Left lung (tissue), 10 donors: ENCODE data around the gene DST. TPM values are rescaled to one million over a fixed set of nuclear protein-coding genes. Genes with fewer than 3 reads are reported as not detected.

Experiments used
- ATAC-seq: fragments of 200-7000 bp; cut with Tn5 transposase; one replicate; pipeline ENCODE4 v1.9.1; 2020; ENCODE audit warnings: moderate library complexity
- DNase-seq, 4 donors: peaks; one replicate each; pipeline ENCODE4 v3.0.0-alpha.2; 2013 to 2020
- H3K27ac ChIP-seq, 2 donors: fragments of 200-600 bp; sonication (generic) in 1 of 2; one replicate each; pipeline versions ENCODE4 v1.5.0 to v1.8.0; 2020 to 2021
- H3K27me3 ChIP-seq, 2 donors: fragments of 200-600 bp; sonication (generic) in 1 of 2; one replicate each; pipeline versions ENCODE4 v1.5.0 to v1.8.0; 2020 to 2021
- H3K36me3 ChIP-seq, 2 donors: fragments of 200-600 bp; sonication (generic) in 1 of 2; one replicate each; pipeline versions ENCODE4 v1.5.0 to v1.8.0; 2020 to 2021
- H3K4me1 ChIP-seq, 2 donors: fragments of 200-600 bp; one replicate each; pipeline ENCODE4 v1.8.0; 2021
- H3K4me3 ChIP-seq, 2 donors: fragments of 200-600 bp; sonication (generic) in 1 of 2; one replicate each; pipeline versions ENCODE4 v1.5.0 to v1.8.0; 2020 to 2021; ENCODE audit warnings: mild to moderate bottlenecking in 1 of 2
- H3K9me3 ChIP-seq, 2 donors: fragments of 200-600 bp; sonication (generic) in 1 of 2; one replicate each; pipeline versions ENCODE4 v1.5.0 to v1.8.0; 2020 to 2021
- intact Hi-C, 2 donors: fragments of 100-400 bp; cut with DNase I; formaldehyde crosslinking; loops; one replicate each; pipeline versions ENCODE4 v1.11.2 to v1.14.2; 2022
- polyA plus RNA-seq, 6 donors: library from polyadenylated mRNA; unstranded; fragments of 120-200 nt; gene quantifications; one replicate each; pipeline ENCODE4 v1.2.1, GENCODE V29; 2013; ENCODE audit not compliant: insufficient read length in 6 of 6
- total RNA-seq, 2 donors: library from RNA; stranded (reverse); fragmentation: NEBNext Ultra II Directional; extraction: Animal tissue kit (Norgen Biotek cat#: 25700); gene quantifications; one replicate each; pipeline ENCODE4 v1.2.1, GENCODE V29; 2021
- TF ChIP-seq, protein P1 (sequence below), 2 donors: fragments of 200-600 bp; sonication (generic) in 1 of 2; IDR thresholded peaks; one replicate each; pipeline versions ENCODE4 v1.5.0 to v1.8.0; 2021; ENCODE audit warnings: antibody characterized with exemption in 2 of 2
- donor health status: DM: no; HTN: yes; CAD: no.
- donor health status: DM: no; HTN: no; CAD: no.

The DST gene
- total and polyA plus RNA-seq, 8 donors = 290 to 636 (median 504) TPM

DNA sequence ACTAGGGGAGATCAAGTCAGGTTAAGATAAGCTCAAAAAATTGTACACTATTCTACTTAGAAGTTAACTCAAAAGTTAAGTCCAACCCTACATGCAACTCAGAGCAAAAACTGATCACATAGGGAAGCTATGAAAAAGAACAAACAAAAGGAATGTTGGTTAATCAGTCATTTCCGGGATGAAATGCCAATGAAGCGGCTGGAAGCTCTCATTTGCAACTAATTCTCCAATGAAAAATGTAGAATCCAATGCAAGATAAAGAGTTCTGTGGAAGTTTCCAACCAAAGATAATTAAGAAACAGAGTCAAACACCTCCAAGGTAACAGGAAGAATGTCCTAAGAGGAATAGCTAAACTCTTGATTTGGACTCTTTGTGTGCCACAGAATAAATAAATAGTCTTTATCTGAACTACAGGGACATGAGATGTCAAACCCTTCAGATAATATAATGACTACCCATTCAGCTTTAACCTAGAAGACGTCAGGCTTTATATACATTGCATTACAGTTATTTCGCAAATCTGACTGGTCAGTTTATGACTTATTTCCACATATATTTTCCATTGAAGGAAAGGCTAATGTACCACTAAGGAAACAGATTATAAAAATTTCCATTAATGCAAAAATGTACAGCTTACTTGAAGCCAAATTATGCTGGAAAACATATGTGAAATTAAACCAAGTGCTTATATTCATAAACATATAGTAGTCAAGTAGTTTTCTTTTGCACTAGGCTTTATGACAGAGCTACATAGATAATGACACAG, 48.0 kb upstream of the DST start:
- DNase-seq = peak in 1 of 4 donors; percentile 62

DNA sequence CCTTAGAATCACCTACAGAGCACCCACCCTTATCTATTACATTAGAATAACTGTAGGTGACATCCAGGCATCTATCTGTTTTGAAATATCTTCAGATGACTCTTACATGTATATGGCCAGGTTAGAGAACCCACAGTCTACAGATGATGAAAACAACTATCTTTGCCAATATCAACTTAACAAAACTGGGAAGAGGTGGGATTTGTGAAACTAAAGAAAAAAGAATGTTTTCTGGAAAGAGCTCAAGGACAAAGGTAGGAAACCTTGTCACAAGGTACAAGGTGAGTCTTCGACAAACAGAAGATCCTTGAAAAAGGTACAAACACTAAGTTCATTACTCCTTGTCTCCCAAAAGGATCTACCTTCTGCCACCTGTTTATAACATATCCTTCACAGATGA, 47.0 kb upstream of the DST start:
- intact Hi-C loops = loop anchor here in 1 of 2 donors (10.0 kb wide), 1 partner anchor 45 kb away; the partner anchor contains the start of gene DST
- H3K9me3 ChIP-seq = no peaks in the 10 kb centered on the region
- H3K4me1 ChIP-seq = no peaks in the 10 kb centered on the region
- no peak overlapping the region for H3K4me3 ChIP-seq
- H3K36me3 ChIP-seq = no peaks in the 10 kb centered on the region
- no peak for DNase-seq
- TF ChIP-seq, protein P1, sequence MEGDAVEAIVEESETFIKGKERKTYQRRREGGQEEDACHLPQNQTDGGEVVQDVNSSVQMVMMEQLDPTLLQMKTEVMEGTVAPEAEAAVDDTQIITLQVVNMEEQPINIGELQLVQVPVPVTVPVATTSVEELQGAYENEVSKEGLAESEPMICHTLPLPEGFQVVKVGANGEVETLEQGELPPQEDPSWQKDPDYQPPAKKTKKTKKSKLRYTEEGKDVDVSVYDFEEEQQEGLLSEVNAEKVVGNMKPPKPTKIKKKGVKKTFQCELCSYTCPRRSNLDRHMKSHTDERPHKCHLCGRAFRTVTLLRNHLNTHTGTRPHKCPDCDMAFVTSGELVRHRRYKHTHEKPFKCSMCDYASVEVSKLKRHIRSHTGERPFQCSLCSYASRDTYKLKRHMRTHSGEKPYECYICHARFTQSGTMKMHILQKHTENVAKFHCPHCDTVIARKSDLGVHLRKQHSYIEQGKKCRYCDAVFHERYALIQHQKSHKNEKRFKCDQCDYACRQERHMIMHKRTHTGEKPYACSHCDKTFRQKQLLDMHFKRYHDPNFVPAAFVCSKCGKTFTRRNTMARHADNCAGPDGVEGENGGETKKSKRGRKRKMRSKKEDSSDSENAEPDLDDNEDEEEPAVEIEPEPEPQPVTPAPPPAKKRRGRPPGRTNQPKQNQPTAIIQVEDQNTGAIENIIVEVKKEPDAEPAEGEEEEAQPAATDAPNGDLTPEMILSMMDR (IDR thresholded peaks at IDR 0.05) = no peak
- peak overlapping the region in 1 of 2 donors; percentile 45 for H3K27ac ChIP-seq
- no peaks in the 10 kb centered on the region for H3K27me3 ChIP-seq
- no peak for ATAC-seq

More for the DNA sequence above, 48.0 kb upstream of the DST start:
- no peak for ATAC-seq
- no peaks in the 10 kb centered on the region for H3K9me3 ChIP-seq
- intact Hi-C loops = loop anchor here in 1 of 2 donors (10.0 kb wide), 1 partner anchor 46 kb away; the partner anchor contains the start of gene DST
- peak overlapping the region; percentile 64 to 87 for H3K27ac ChIP-seq
- H3K36me3 ChIP-seq = no peaks in the 10 kb centered on the region
- H3K27me3 ChIP-seq = no peaks in the 10 kb centered on the region
- peak overlapping the region; percentile 3 to 27 for H3K4me3 ChIP-seq
- TF ChIP-seq, protein P1 (IDR thresholded peaks at IDR 0.05) = no peak
- no peaks in the 10 kb centered on the region for H3K4me1 ChIP-seq

DNA sequence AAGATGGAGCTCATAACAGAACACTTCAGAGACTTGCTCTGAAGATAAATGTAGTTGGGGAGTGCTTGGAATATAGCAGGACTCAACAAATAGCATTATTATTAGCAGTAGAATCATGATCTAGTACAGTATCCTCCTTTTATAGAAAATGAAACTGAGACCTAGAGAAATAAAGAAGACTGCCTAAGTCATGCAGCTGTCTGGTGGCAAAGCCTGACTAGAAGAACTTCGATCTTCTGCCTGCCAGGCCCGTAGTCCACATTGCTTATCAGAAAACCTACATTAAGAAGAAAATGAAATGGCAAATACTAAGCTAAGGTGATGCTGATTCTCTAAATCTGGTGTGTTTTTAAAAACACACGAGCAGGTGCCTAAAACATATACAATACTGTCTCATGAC, 46.4 kb upstream of the DST start:
- Histone ChIP-seq H3K4me1 (no peaks in the 10 kb centered on the region), H3K4me3 (no peak overlapping the region), H3K36me3 (no peaks in the 10 kb centered on the region), H3K27ac (peak overlapping the region in 1 of 2 donors; percentile 45), H3K27me3 (no peaks in the 10 kb centered on the region), H3K9me3 (no peaks in the 10 kb centered on the region)
- no peak for DNase-seq
- intact Hi-C loops = no loop called here
- TF ChIP-seq, protein P1 (IDR thresholded peaks at IDR 0.05) = no peak
- ATAC-seq = no peak

DNA sequence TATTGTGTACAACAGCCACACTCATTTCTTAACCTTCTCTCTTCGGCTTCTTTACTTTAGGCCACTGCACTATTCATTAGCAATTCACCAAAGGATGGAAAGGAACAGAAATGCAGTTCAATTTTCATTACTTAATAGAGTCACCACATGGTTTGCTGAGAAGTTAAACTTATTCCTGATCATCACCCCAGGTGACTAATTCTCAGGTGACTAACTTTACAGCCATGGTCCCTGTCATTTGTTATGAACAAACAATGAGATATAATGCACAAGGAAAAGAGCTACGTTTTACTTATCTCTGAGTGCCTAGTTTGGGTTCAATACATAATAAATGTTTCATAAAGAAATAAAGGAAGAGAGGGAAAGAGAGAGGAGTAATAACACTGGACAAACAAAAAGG, 45.8 kb upstream of the DST start:
- TF ChIP-seq, protein P1 (IDR thresholded peaks at IDR 0.05) = no peak
- no peak for ATAC-seq
- intact Hi-C loops = no loop called here
- Histone ChIP-seq H3K9me3 (no peaks in the 10 kb centered on the region), H3K27me3 (no peaks in the 10 kb centered on the region), H3K36me3 (no peaks in the 10 kb centered on the region), H3K4me3 (no peak overlapping the region), H3K27ac (peak overlapping the region in 1 of 2 donors; percentile 45), H3K4me1 (no peaks in the 10 kb centered on the region)
- DNase-seq = no peak

DNA sequence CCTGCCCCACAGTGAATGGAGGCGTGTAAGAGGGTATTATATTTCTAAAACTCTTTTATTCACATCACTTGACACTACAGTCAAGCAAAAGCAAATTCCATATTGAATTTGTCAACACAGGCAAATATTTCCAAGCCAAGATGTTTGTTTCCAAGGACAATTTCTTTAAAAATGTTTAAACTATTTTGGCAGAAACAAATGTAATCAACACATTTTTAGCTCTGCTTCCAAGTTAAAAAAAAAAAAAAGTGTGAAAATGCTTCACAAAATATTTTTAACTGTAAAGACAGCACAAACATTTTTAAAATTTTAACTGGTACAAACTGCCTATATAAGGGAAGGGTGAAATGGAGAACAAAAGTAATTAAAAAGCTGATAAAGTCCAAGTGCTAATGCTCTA, 44.9 kb upstream of the DST start:
- H3K4me1 ChIP-seq = no peaks in the 10 kb centered on the region
- no peak overlapping the region for H3K4me3 ChIP-seq
- H3K27me3 ChIP-seq = no peaks in the 10 kb centered on the region
- ATAC-seq (no peak), DNase-seq (no peak)
- TF ChIP-seq, protein P1 (IDR thresholded peaks at IDR 0.05) = no peak
- intact Hi-C loops = no loop called here
- H3K9me3 ChIP-seq = no peaks in the 10 kb centered on the region
- no peak overlapping the region for H3K27ac ChIP-seq
- no peaks in the 10 kb centered on the region for H3K36me3 ChIP-seq
